Retinal pigment epithelial cell (primary cell): ENCODE measurements around the gene SPATA3.
"Not testable (repeated sequence)": the region's sequence is repeated elsewhere in the genome, so short reads cannot be mapped to it uniquely, and the experiment has no call there.

Experiments
- DNase-seq: peaks from one replicate; pipeline ENCODE4 v3.0.0-alpha.2; 2010; ENCODE audit warnings: low read depth
- H3K4me3 ChIP-seq: 2 replicates; pipeline ENCODE4 v1.5.1; 2011; ENCODE audit warnings: mild to moderate bottlenecking, low read length, control low read depth, moderate library complexity
- CTCF ChIP-seq: conservative IDR thresholded peaks from 2 replicates; pipeline ENCODE4 v1.5.1; 2011; ENCODE audit warnings: low read depth, low read length, control low read depth, inconsistent platforms

Gene SPATA3

GRCh38 chr2:230999477-230999876, 3.6 kb downstream of the SPATA3 start:
- no peak for DNase-seq
- no peak for TF ChIP-seq CTCF
- H3K4me3 ChIP-seq, result no peak overlapping the region

- no peak overlapping the region for H3K4me3 ChIP-seq
- no peak for TF ChIP-seq CTCF
- DNase-seq, result no peak
Measured at GRCh38 chr2:231000211-231000904, 4.4 kb downstream of the SPATA3 start.

GRCh38 chr2:231001036-231001435, 5.1 kb downstream of the SPATA3 start:
- DNase-seq, result no peak
- no peak for TF ChIP-seq CTCF
- no peak overlapping the region for H3K4me3 ChIP-seq

GRCh38 chr2:231001921-231002320, 6.0 kb downstream of the SPATA3 start:
- no peak for TF ChIP-seq CTCF
- DNase-seq, result no peak
- no peak overlapping the region for H3K4me3 ChIP-seq

GRCh38 chr2:231002641-231003040, 6.7 kb downstream of the SPATA3 start:
- H3K4me3 ChIP-seq, result no peak overlapping the region
- no peak for TF ChIP-seq CTCF
- no peak for DNase-seq

GRCh38 chr2:231003186-231003585, 7.3 kb downstream of the SPATA3 start:
- TF ChIP-seq CTCF, result no peak
- H3K4me3 ChIP-seq, result no peak overlapping the region
- DNase-seq, result no peak

GRCh38 chr2:231004930-231005329, 9.0 kb downstream of the SPATA3 start:
- not testable (repeated sequence) for H3K4me3 ChIP-seq, DNase-seq
